ENCODE measurements around the gene CYP24A1. TPM values are rescaled to one million over a fixed set of nuclear protein-coding genes. Genes with fewer than 3 reads are reported as not detected.

CYP24A1 gene
- total and polyA plus RNA-seq, 2 of the 13 experiments (the other 11 are each of a cell fraction or from before 2014, with no cell fraction given): 9.4 to 32.7 TPM

GRCh38 chr20:54103762-54104600 lies 69.8 kb downstream of the CYP24A1 start (continued):
- TF ChIP-seq SAFB2 (CRISPR knock-in tag; IDR thresholded peaks at IDR 0.05; ENCODE audit: borderline replicate concordance, low read depth): no peak
- no peak for TF ChIP-seq KAT7 (CRISPR knock-in tag; IDR thresholded peaks at IDR 0.05; ENCODE audit: borderline replicate concordance)
- TF ChIP-seq ZNF326 (CRISPR knock-in tag; IDR thresholded peaks at IDR 0.05; ENCODE audit: borderline replicate concordance): no peak
- no peak for TF ChIP-seq NCOA5 (CRISPR knock-in tag; IDR thresholded peaks at IDR 0.05)
- TF ChIP-seq ZNF275 (CRISPR knock-in tag; IDR thresholded peaks at IDR 0.05; ENCODE audit: borderline replicate concordance): peak; percentile 71; the same call in 1 of the 2 replicates
- no peak for TF ChIP-seq SRSF4 (IDR thresholded peaks at IDR 0.05; ENCODE audit: low read depth, low read length, poor library complexity, severe bottlenecking)
- no peak for TF ChIP-seq REXO4 (CRISPR knock-in tag; IDR thresholded peaks at IDR 0.05; ENCODE audit: borderline replicate concordance)
- TF ChIP-seq ZNF142 (CRISPR knock-in tag; IDR thresholded peaks at IDR 0.05): peak; percentile 78; the same call in 1 of the 2 replicates
- no peak for TF ChIP-seq ZNF572 (CRISPR knock-in tag; IDR thresholded peaks at IDR 0.05)
- TF ChIP-seq SIN3A (IDR thresholded peaks at IDR 0.05; ENCODE audit: borderline replicate concordance, low read depth, low read length): peak; percentile 90
- peak; percentile 99 for TF ChIP-seq NFKBIZ (CRISPR knock-in tag; IDR thresholded peaks at IDR 0.05)
- TF ChIP-seq SIN3B (IDR thresholded peaks at IDR 0.05; ENCODE audit: low read length): no peak
- TF ChIP-seq MED1 (CRISPR knock-in tag; IDR thresholded peaks at IDR 0.05): peak; percentile 100
- no peak for TF ChIP-seq AGO1 (IDR thresholded peaks at IDR 0.05; ENCODE audit: low read depth, low read length, poor library complexity, severe bottlenecking)
- TF ChIP-seq ZNF709 (CRISPR knock-in tag; IDR thresholded peaks at IDR 0.05): no peak
- peak; percentile 99 for TF ChIP-seq HMG20A (CRISPR knock-in tag; IDR thresholded peaks at IDR 0.05; ENCODE audit: borderline replicate concordance)
- peak; percentile 87 for TF ChIP-seq ZNF143 (CRISPR knock-in tag; IDR thresholded peaks at IDR 0.05)
- TF ChIP-seq ZNF790 (CRISPR knock-in tag; IDR thresholded peaks at IDR 0.05; ENCODE audit: borderline replicate concordance): no peak
- TF ChIP-seq HDAC6 (IDR thresholded peaks at IDR 0.05; ENCODE audit: low read depth, low read length): no peak
- TF ChIP-seq PBX3 (CRISPR knock-in tag; IDR thresholded peaks at IDR 0.05; ENCODE audit: borderline replicate concordance): no peak
